ENCODE results near the gene NDUFA8. TPM values are rescaled to one million over a fixed set of nuclear protein-coding genes. Genes with fewer than 3 reads are reported as not detected.

Gene NDUFA8
- total and polyA plus RNA-seq, 2 of the 4 experiments (the other 2 are of a cell fraction): 45.2 to 98.1 TPM

DNA sequence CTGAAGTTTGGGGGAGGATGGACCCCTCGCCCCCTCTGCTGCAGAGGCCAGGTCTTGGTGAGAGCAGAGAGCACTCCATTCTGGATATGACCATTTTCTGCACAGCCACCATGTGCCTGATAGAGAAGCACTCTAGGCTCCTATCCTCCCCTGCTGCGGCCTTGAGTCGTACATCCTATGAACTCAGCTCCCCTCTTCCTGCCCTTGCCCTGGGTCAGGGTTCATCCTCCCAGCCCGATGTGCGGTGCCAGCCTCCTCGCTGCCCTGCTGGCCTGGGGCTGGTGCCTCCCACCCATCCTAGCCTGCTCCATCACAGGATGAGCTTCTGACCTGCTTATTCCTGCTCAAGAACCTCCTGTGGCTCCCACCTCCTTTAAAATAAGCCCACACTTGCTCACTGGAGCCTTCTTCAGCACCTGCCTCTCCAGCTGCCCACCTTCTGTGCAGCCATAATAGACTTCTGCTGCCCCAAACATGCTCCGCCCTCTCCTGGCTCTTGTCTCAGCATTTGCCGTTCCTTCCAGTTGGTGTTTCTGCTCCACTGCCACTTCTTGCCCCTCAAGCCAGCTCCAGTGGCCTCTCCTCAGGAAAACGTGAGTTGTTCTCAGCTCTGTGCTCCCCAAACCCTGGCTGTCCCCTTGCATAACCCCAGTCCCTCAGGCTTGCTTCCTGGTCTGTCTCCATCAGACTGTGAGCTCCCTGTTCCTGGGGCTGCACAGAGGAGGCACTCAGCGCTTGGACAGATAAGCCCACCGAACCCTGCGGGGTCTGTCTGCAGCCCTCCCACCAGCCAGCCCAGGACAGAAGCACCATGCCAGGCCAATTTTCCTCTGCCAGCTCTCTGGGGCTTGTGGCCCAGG lies 44.2 kb downstream of the NDUFA8 start (continued):
- TF ChIP-seq RAD21 (IDR thresholded peaks at IDR 0.05; ENCODE audit: low read length): no peak

DNA sequence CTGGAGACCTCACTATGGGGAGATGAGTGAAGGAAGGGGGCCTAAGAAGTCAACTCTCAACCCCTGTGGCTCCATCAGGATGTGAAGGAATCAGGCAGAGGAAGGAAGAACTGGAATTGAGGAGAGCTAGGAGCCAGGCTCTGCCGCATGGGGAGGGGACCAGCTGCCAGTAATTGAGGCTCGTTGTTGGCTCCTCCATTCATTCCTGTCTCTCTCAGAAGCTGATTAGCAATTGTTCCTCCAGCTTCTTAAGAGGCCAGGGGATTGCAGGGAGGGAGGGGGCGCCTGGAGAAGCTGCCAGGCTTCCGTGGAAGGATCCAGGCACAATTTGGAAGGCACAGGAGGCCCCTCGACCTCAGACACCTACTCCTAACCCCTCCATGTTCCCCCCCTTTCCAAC lies 46.0 kb downstream of the NDUFA8 start:
- in situ Hi-C loops (cut with MboI; ENCODE audit: low sequenced_read_pairs) (no loop called here), dilution Hi-C loops (cut with HindIII; ENCODE audit: low sequenced_read_pairs, unreplicated experiment) (no loop called here), intact Hi-C loops (cut with micrococcal nuclease) (no loop called here)
- Histone ChIP-seq H2AK5ac (ENCODE audit: low read depth, low read length) (no peak overlapping the region), H3K27ac (ENCODE audit: insufficient read depth, low read length) (no peak overlapping the region), H3K9me3 (ENCODE audit: control insufficient read depth, insufficient read depth, low read length) (no peaks in the 10 kb centered on the region), H4K20me1 (ENCODE audit: insufficient read depth, low read length) (no peaks in the 10 kb centered on the region), H3K36me3 (ENCODE audit: control insufficient read depth, insufficient read depth, low read length) (no peaks in the 10 kb centered on the region), H2AK9ac (replicated peaks; ENCODE audit: low read depth, low read length, poor library complexity) (no peak overlapping the region), H4K8ac (ENCODE audit: low read depth in 2 of 2, low read length in 2 of 2) (no peak overlapping the region), H3K27me3 (ENCODE audit: control insufficient read depth, insufficient read depth, low read length) (peaks cover 36% of the 10 kb centered on the region), H3K56ac (ENCODE audit: extremely low read depth, insufficient read depth, low read length) (no peak overlapping the region), H3K14ac (replicated peaks; ENCODE audit: low read depth, low read length) (no peak overlapping the region), H3K79me1 (ENCODE audit: low read depth in 1 of 2, low read length in 2 of 2) (no peaks in the 10 kb centered on the region), H2BK20ac (ENCODE audit: low read depth, low read length) (no peak overlapping the region), H4K91ac (ENCODE audit: insufficient read depth, low read depth, low read length) (no peak overlapping the region), H2BK15ac (ENCODE audit: low read depth, low read length) (no peak overlapping the region), H3K23ac (ENCODE audit: low read depth, low read length) (no peak overlapping the region), H3K4me2 (ENCODE audit: low read depth, low read length) (no peak overlapping the region), H3K4me3 (ENCODE audit: insufficient read depth, low read depth, low read length) (no peak overlapping the region), H3K9me1 (ENCODE audit: insufficient read depth, low read length) (no peaks in the 10 kb centered on the region), H3K18ac (ENCODE audit: low read depth, low read length) (no peak overlapping the region), H4K5ac (ENCODE audit: low read depth, low read length) (no peak overlapping the region), H2BK120ac (ENCODE audit: low read depth, low read length) (no peak overlapping the region), H2BK5ac (ENCODE audit: low read depth, low read length, poor library complexity, severe bottlenecking) (no peak overlapping the region), H2AFZ (replicated peaks; ENCODE audit: low read length, poor library complexity) (no peak overlapping the region), H3K9ac (ENCODE audit: low read depth, low read length) (no peak overlapping the region), H3K4ac (ENCODE audit: low read depth, low read length) (no peak overlapping the region), H3K4me1 (ENCODE audit: control insufficient read depth, insufficient read depth, low read length) (no peaks in the 10 kb centered on the region)
- ChIA-PET POLR2A (ENCODE audit: unreplicated experiment) (no interaction called here), CTCF (interaction anchor here (0.9 kb wide), 1 partner anchor 237 kb away, joined by 3 read pairs; no protein-coding TSS in a partner anchor)
- DNase-seq (no peak), ATAC-seq (ENCODE audit: low read depth) (no peak)
- no TSS peak for BruUV-seq (replicated peaks)
- no CpG with 5 or more reads among the region's 5 CpGs for WGBS, 2 experiments (ENCODE audit: extremely low coverage in 2 of 2, insufficient read length in 1 of 2)
- TF ChIP-seq SMC3 (IDR thresholded peaks at IDR 0.05; ENCODE audit: low read depth, low read length) (no peak), RCOR1 (IDR thresholded peaks at IDR 0.05; ENCODE audit: insufficient replicate concordance, low read length) (no peak), MAZ (IDR thresholded peaks at IDR 0.05; ENCODE audit: borderline replicate concordance, low read depth, low read length) (no peak), CHD1 (IDR thresholded peaks at IDR 0.05; ENCODE audit: low read depth, low read length) (no peak), NFE2L2 (IDR thresholded peaks at IDR 0.05; ENCODE audit: low read depth, low read length) (no peak), CEBPB (IDR thresholded peaks at IDR 0.05; ENCODE audit: low read depth, low read length) (no peak), RAD21 (IDR thresholded peaks at IDR 0.05; ENCODE audit: low read length) (no peak), MXI1 (IDR thresholded peaks at IDR 0.05; ENCODE audit: borderline replicate concordance, low read depth, low read length) (no peak), BHLHE40 (IDR thresholded peaks at IDR 0.05; ENCODE audit: low read depth, low read length) (no peak)
- TF ChIP-seq, protein P1, sequence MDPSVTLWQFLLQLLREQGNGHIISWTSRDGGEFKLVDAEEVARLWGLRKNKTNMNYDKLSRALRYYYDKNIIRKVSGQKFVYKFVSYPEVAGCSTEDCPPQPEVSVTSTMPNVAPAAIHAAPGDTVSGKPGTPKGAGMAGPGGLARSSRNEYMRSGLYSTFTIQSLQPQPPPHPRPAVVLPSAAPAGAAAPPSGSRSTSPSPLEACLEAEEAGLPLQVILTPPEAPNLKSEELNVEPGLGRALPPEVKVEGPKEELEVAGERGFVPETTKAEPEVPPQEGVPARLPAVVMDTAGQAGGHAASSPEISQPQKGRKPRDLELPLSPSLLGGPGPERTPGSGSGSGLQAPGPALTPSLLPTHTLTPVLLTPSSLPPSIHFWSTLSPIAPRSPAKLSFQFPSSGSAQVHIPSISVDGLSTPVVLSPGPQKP (IDR thresholded peaks at IDR 0.05; ENCODE audit: borderline replicate concordance, low read depth, low read length): no peak
- TF ChIP-seq, protein P2, sequence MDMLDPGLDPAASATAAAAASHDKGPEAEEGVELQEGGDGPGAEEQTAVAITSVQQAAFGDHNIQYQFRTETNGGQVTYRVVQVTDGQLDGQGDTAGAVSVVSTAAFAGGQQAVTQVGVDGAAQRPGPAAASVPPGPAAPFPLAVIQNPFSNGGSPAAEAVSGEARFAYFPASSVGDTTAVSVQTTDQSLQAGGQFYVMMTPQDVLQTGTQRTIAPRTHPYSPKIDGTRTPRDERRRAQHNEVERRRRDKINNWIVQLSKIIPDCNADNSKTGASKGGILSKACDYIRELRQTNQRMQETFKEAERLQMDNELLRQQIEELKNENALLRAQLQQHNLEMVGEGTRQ (IDR thresholded peaks at IDR 0.05; ENCODE audit: low read depth, low read length): no peak
- TF ChIP-seq, protein P3, sequence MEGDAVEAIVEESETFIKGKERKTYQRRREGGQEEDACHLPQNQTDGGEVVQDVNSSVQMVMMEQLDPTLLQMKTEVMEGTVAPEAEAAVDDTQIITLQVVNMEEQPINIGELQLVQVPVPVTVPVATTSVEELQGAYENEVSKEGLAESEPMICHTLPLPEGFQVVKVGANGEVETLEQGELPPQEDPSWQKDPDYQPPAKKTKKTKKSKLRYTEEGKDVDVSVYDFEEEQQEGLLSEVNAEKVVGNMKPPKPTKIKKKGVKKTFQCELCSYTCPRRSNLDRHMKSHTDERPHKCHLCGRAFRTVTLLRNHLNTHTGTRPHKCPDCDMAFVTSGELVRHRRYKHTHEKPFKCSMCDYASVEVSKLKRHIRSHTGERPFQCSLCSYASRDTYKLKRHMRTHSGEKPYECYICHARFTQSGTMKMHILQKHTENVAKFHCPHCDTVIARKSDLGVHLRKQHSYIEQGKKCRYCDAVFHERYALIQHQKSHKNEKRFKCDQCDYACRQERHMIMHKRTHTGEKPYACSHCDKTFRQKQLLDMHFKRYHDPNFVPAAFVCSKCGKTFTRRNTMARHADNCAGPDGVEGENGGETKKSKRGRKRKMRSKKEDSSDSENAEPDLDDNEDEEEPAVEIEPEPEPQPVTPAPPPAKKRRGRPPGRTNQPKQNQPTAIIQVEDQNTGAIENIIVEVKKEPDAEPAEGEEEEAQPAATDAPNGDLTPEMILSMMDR (conservative IDR thresholded peaks at IDR 0.05; ENCODE audit: low read depth, low read length): no peak

Data from IMR-90 (cell line).